Osteocyte (in vitro differentiated cells): ENCODE data around the gene MELTF. TPM values are rescaled to one million over a fixed set of nuclear protein-coding genes. Genes with fewer than 3 reads are reported as not detected.

Source experiments
- DNase-seq: peaks from one replicate; pipeline ENCODE4 v3.0.0; 2021; ENCODE audit warnings: mixed read lengths; ENCODE audit not compliant: unreplicated experiment; ENCODE audit errors: extremely low spot score
- H3K27ac Mint-ChIP-seq: one replicate; pipeline ENCODE4 v1.8.0; 2021; ENCODE audit warnings: mild to moderate bottlenecking, mixed read lengths; ENCODE audit not compliant: unreplicated experiment
- H3K27me3 Mint-ChIP-seq: one replicate; pipeline ENCODE4 v1.8.0; 2021; ENCODE audit warnings: mixed read lengths; ENCODE audit not compliant: unreplicated experiment
- H3K36me3 Mint-ChIP-seq: one replicate; pipeline ENCODE4 v1.8.0; 2021; ENCODE audit warnings: mixed read lengths; ENCODE audit not compliant: unreplicated experiment
- H3K4me1 Mint-ChIP-seq: one replicate; pipeline ENCODE4 v1.8.0; 2021; ENCODE audit warnings: mixed read lengths; ENCODE audit not compliant: unreplicated experiment
- H3K4me3 Mint-ChIP-seq: one replicate; pipeline ENCODE4 v1.8.0; 2021; ENCODE audit warnings: mild to moderate bottlenecking, moderate library complexity, mixed read lengths; ENCODE audit not compliant: unreplicated experiment
- H3K9me3 Mint-ChIP-seq: one replicate; pipeline ENCODE4 v1.8.0; 2021; ENCODE audit warnings: mixed read lengths; ENCODE audit not compliant: unreplicated experiment
- total RNA-seq: library from RNA; stranded (reverse); gene quantifications from 2 replicates; pipeline ENCODE4 v1.2.1, GENCODE V29; 2021
- TF ChIP-seq, protein P1 (sequence below): fragments of 200-600 bp; sonication (generic); IDR thresholded peaks from 2 replicates; pipeline ENCODE4 v1.5.0; 2021; ENCODE audit warnings: antibody characterized with exemption, mild to moderate bottlenecking, moderate library complexity

Gene MELTF
- total RNA-seq, 1 donor from 2014 or later: 1.4 TPM

DNA sequence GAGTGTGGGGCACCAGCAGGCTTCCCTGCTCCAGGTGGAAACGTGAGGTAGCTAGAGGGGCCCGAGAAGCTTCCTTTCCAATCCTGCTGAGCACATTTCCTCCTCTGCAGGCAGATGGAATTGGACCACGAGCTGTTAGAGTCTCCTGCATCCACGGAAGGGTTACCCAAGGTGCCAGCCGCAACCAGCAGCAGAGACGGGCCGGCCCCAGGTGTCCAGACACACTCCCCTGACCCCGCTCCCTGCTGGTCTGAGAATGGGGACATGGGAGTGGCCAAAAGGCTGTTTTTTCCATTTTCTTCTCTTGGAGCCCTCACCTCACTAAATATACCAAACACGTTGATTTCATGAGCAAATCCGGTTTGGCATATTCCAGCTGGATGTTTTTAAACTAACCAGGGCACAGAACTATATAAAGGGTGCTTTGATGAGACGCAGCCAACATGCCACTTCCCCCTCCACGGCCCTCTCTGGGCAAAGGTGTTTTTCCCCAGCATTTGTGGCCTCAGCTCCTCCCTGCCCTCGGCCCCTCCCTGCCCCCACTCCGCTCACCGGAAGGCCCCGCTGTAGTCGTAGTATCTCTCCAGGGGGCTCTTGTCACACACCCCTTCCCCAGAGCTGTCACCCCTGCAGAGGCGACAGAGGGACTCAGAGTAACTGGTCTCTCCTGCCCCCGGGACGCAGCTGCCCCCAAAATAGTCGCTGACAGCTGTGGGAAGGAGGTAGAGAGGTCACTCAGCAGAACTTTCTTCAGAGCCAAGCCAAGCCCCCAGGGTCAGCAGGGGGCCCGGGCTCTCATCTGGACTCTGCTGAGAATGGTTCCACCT is 7.0 kb downstream of the MELTF start:
- Mint-ChIP-seq H3K9me3 (no peaks in the 10 kb centered on the region), H3K27ac (no peak overlapping the region), H3K36me3 (no peaks in the 10 kb centered on the region), H3K27me3 (peaks cover 31% of the 10 kb centered on the region), H3K4me1 (peaks cover 12% of the 10 kb centered on the region), H3K4me3 (peak overlapping the region; percentile 14)
- peak; percentile 81 for DNase-seq
- TF ChIP-seq, protein P1, sequence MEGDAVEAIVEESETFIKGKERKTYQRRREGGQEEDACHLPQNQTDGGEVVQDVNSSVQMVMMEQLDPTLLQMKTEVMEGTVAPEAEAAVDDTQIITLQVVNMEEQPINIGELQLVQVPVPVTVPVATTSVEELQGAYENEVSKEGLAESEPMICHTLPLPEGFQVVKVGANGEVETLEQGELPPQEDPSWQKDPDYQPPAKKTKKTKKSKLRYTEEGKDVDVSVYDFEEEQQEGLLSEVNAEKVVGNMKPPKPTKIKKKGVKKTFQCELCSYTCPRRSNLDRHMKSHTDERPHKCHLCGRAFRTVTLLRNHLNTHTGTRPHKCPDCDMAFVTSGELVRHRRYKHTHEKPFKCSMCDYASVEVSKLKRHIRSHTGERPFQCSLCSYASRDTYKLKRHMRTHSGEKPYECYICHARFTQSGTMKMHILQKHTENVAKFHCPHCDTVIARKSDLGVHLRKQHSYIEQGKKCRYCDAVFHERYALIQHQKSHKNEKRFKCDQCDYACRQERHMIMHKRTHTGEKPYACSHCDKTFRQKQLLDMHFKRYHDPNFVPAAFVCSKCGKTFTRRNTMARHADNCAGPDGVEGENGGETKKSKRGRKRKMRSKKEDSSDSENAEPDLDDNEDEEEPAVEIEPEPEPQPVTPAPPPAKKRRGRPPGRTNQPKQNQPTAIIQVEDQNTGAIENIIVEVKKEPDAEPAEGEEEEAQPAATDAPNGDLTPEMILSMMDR: no peak

DNA sequence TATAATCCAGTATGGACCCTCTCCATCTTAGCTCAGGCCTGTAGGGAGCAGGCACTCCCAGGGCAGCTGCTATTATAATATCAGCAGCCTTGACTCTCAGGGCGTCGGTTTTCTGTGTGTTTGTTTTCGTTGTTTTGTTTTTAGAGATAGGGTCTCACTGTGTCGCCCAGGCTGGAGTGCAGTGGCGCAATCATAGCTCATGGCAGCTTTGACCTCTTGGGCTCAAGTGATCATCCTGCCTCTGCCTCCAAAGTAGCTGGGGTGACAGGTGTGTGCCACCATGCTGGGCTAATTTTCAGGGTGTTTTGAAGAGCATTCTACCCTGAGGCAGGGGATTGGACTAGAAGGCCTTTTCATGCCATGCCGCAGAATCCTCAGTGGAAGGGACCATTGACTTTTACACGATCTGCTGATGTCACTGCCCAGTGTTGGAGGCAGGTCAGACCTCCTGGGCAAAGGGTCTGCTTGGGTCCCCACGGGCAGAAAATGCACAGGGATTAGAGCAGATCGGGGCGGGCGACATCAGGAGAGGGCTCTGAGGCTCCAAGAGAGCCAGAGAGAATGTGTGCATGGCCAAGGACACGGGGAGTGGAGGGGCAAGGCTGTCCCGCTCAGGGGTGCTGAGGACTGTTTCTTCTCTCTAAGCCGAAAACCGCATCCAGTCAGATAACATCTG is 7.8 kb downstream of the MELTF start:
- peaks cover 31% of the 10 kb centered on the region for H3K27me3 Mint-ChIP-seq
- TF ChIP-seq, protein P1: no peak
- H3K9me3 Mint-ChIP-seq: no peaks in the 10 kb centered on the region
- peaks cover 12% of the 10 kb centered on the region for H3K4me1 Mint-ChIP-seq
- H3K4me3 Mint-ChIP-seq: no peak overlapping the region
- H3K27ac Mint-ChIP-seq: no peak overlapping the region
- H3K36me3 Mint-ChIP-seq: no peaks in the 10 kb centered on the region
- no peak for DNase-seq

DNA sequence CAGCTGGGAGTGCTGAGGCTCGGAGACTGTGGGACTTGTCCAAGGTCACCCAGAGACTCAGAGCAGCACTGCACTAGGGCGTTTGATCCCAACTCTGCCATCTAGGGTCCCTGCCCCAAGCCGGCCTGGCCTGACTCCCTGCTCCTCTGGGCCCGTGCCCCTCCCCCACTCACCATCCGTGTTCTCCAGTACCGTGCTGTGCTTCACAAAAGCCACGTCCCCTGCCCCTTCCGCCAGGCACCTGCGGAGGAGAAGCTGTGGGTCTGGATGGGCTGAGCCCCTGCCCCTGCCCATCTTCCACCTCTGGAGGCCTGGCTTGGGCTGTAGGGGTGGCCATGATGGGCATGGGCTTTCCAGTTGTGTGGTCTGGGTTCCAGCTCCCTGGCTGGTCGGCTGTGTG is 8.4 kb downstream of the MELTF start:
- TF ChIP-seq, protein P1: no peak
- Mint-ChIP-seq H3K4me3 (no peak overlapping the region), H3K9me3 (no peaks in the 10 kb centered on the region), H3K27ac (no peak overlapping the region), H3K36me3 (no peaks in the 10 kb centered on the region), H3K27me3 (peaks cover 31% of the 10 kb centered on the region), H3K4me1 (peaks cover 12% of the 10 kb centered on the region)
- DNase-seq: no peak

DNA sequence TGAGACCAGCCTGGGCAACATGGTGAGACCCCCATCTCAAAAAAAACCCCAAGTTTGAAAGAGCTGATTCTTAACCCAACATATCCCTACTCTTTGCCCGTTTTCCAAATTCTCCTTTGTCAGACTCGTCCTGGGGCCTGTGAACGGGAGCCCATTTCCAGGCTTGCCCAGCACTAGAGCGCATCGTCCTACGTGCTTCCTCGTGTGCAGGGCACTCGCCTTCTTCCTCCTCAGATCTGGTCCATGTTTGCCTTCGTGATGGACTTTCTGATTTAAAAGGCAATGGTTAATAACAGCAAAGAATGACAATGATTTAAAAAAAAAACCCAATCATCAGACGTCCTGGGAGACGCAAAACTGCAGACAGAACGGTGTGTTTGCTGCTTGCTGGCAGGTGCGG is 10.1 kb downstream of the MELTF start:
- no peak overlapping the region for H3K4me3 Mint-ChIP-seq
- no peak overlapping the region for H3K27ac Mint-ChIP-seq
- no peak for DNase-seq
- H3K27me3 Mint-ChIP-seq: peaks cover 31% of the 10 kb centered on the region
- H3K4me1 Mint-ChIP-seq: peaks cover 12% of the 10 kb centered on the region
- H3K9me3 Mint-ChIP-seq: no peaks in the 10 kb centered on the region
- H3K36me3 Mint-ChIP-seq: no peaks in the 10 kb centered on the region
- TF ChIP-seq, protein P1: no peak

DNA sequence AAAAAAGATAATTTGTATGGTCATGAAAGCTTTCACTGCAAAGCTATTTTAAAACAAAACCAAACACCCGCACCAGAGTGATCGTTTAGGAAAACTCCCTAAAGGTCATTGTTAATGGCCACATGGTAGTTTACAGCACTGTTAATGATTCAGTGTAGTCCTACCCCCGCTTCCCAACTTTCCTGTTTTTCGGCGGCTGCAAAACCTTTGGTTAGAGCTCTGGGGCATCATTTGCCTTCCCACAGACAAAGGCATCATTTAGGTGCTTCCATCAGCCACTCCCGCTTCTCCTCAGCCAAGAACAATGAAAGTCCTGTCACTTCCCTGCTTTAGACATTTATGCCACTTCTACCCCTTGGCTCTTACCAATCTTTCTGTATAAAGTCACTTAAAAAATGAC is 10.6 kb downstream of the MELTF start:
- H3K27me3 Mint-ChIP-seq: peaks cover 31% of the 10 kb centered on the region

More for the DNA sequence above, 10.6 kb downstream of the MELTF start:
- H3K9me3 Mint-ChIP-seq: no peaks in the 10 kb centered on the region
- peaks cover 12% of the 10 kb centered on the region for H3K4me1 Mint-ChIP-seq
- DNase-seq: no peak
- H3K4me3 Mint-ChIP-seq: no peak overlapping the region
- H3K27ac Mint-ChIP-seq: no peak overlapping the region
- TF ChIP-seq, protein P1: no peak
- H3K36me3 Mint-ChIP-seq: no peaks in the 10 kb centered on the region
